ENCODE results near the gene OR1L8.
"Not testable (repeated sequence)": the region's sequence is repeated elsewhere in the genome, so short reads cannot be mapped to it uniquely, and the experiment has no call there.

Gene OR1L8

GRCh38 chr9:122551371-122551770 lies 31.8 kb downstream of the OR1L8 start:
- no peak overlapping the region for H3K9ac ChIP-seq (ENCODE audit: low read length)
- H3K36me3 ChIP-seq (ENCODE audit: control insufficient read depth, insufficient read depth, low read length), result no peaks in the 10 kb centered on the region

GRCh38 chr9:122546196-122546595 lies 37.0 kb downstream of the OR1L8 start:
- Histone ChIP-seq H3K27me3 (ENCODE audit: control insufficient read depth, insufficient read depth, low read length) (no peaks in the 10 kb centered on the region), H3K36me3 (ENCODE audit: control insufficient read depth, insufficient read depth, low read length) (no peaks in the 10 kb centered on the region), H3K27ac (ENCODE audit: low read depth, low read length) (no peak overlapping the region), H3K9ac (ENCODE audit: low read length) (no peak overlapping the region), H3K4me1 (ENCODE audit: control insufficient read depth, insufficient read depth, low read length) (no peaks in the 10 kb centered on the region), H3K4me3 (ENCODE audit: low read length) (no peak overlapping the region)

More at GRCh38 chr9:122551371-122551770, 31.8 kb downstream of the OR1L8 start:
- Histone ChIP-seq H3K4me3 (ENCODE audit: low read length) (no peak overlapping the region), H3K4me1 (ENCODE audit: control insufficient read depth, insufficient read depth, low read length) (no peaks in the 10 kb centered on the region), H3K27ac (ENCODE audit: low read depth, low read length) (no peak overlapping the region), H3K27me3 (ENCODE audit: control insufficient read depth, insufficient read depth, low read length) (no peaks in the 10 kb centered on the region)

GRCh38 chr9:122538757-122539156 lies 44.4 kb downstream of the OR1L8 start:
- no peaks in the 10 kb centered on the region for H3K4me1 ChIP-seq (ENCODE audit: control insufficient read depth, insufficient read depth, low read length)
- no peaks in the 10 kb centered on the region for H3K27me3 ChIP-seq (ENCODE audit: control insufficient read depth, insufficient read depth, low read length)
- no peak overlapping the region for H3K27ac ChIP-seq (ENCODE audit: low read depth, low read length)
- no peak overlapping the region for H3K9ac ChIP-seq (ENCODE audit: low read length)
- H3K36me3 ChIP-seq (ENCODE audit: control insufficient read depth, insufficient read depth, low read length), result no peaks in the 10 kb centered on the region
- no peak overlapping the region for H3K4me3 ChIP-seq (ENCODE audit: low read length)

GRCh38 chr9:122537066-122537465 lies 46.1 kb downstream of the OR1L8 start:
- not testable (repeated sequence) for H3K36me3 ChIP-seq (ENCODE audit: control insufficient read depth, insufficient read depth, low read length); H3K4me1 ChIP-seq (ENCODE audit: control insufficient read depth, insufficient read depth, low read length); H3K4me3 ChIP-seq (ENCODE audit: low read length); H3K27ac ChIP-seq (ENCODE audit: low read depth, low read length); H3K9ac ChIP-seq (ENCODE audit: low read length); H3K27me3 ChIP-seq (ENCODE audit: control insufficient read depth, insufficient read depth, low read length)

GRCh38 chr9:122536134-122536533 lies 47.0 kb downstream of the OR1L8 start:
- no peaks in the 10 kb centered on the region for H3K36me3 ChIP-seq (ENCODE audit: control insufficient read depth, insufficient read depth, low read length)
- no peaks in the 10 kb centered on the region for H3K27me3 ChIP-seq (ENCODE audit: control insufficient read depth, insufficient read depth, low read length)
- no peaks in the 10 kb centered on the region for H3K4me1 ChIP-seq (ENCODE audit: control insufficient read depth, insufficient read depth, low read length)
- H3K27ac ChIP-seq (ENCODE audit: low read depth, low read length), result no peak overlapping the region
- H3K9ac ChIP-seq (ENCODE audit: low read length), result no peak overlapping the region
- H3K4me3 ChIP-seq (ENCODE audit: low read length), result no peak overlapping the region

GRCh38 chr9:122531157-122531556 lies 52.0 kb downstream of the OR1L8 start:
- H3K4me3 ChIP-seq (ENCODE audit: low read length); H3K27ac ChIP-seq (ENCODE audit: low read depth, low read length); H3K27me3 ChIP-seq (ENCODE audit: control insufficient read depth, insufficient read depth, low read length); H3K4me1 ChIP-seq (ENCODE audit: control insufficient read depth, insufficient read depth, low read length); H3K9ac ChIP-seq (ENCODE audit: low read length); H3K36me3 ChIP-seq (ENCODE audit: control insufficient read depth, insufficient read depth, low read length): not testable (repeated sequence)

GRCh38 chr9:122527193-122527592 lies 56.0 kb downstream of the OR1L8 start, which contains the start of gene OR1N1:
OR1N1 (minus strand) TSS chr9:122527293; CDS start chr9:122527293, 0 bp downstream.
- no peaks in the 10 kb centered on the region for H3K27me3 ChIP-seq (ENCODE audit: control insufficient read depth, insufficient read depth, low read length)
- no peak within 1 kb of the TSS for H3K27ac ChIP-seq (ENCODE audit: low read depth, low read length)
- no peaks in the 10 kb centered on the region for H3K4me1 ChIP-seq (ENCODE audit: control insufficient read depth, insufficient read depth, low read length)
- H3K36me3 ChIP-seq (ENCODE audit: control insufficient read depth, insufficient read depth, low read length), result no peaks in the 10 kb centered on the region
- no peak within 1 kb of the TSS for H3K9ac ChIP-seq (ENCODE audit: low read length)
- no peak within 1 kb of the TSS for H3K4me3 ChIP-seq (ENCODE audit: low read length)

- no peaks in the 10 kb centered on the region for H3K36me3 ChIP-seq (ENCODE audit: control insufficient read depth, insufficient read depth, low read length)
- no peak overlapping the region for H3K4me3 ChIP-seq (ENCODE audit: low read length)
- no peak overlapping the region for H3K9ac ChIP-seq (ENCODE audit: low read length)
- H3K27ac ChIP-seq (ENCODE audit: low read depth, low read length), result no peak overlapping the region
- no peaks in the 10 kb centered on the region for H3K27me3 ChIP-seq (ENCODE audit: control insufficient read depth, insufficient read depth, low read length)
- H3K4me1 ChIP-seq (ENCODE audit: control insufficient read depth, insufficient read depth, low read length), result no peaks in the 10 kb centered on the region
These were observed 56.6 kb downstream of the OR1L8 start for GRCh38 chr9:122526602-122527001.

GRCh38 chr9:122519376-122519775 lies 63.8 kb downstream of the OR1L8 start:
- no peak overlapping the region for H3K9ac ChIP-seq (ENCODE audit: low read length)
- no peaks in the 10 kb centered on the region for H3K27me3 ChIP-seq (ENCODE audit: control insufficient read depth, insufficient read depth, low read length)
- no peaks in the 10 kb centered on the region for H3K4me1 ChIP-seq (ENCODE audit: control insufficient read depth, insufficient read depth, low read length)
- H3K27ac ChIP-seq (ENCODE audit: low read depth, low read length), result no peak overlapping the region
- no peaks in the 10 kb centered on the region for H3K36me3 ChIP-seq (ENCODE audit: control insufficient read depth, insufficient read depth, low read length)
- no peak overlapping the region for H3K4me3 ChIP-seq (ENCODE audit: low read length)

GRCh38 chr9:122518841-122519240 lies 64.3 kb downstream of the OR1L8 start, which contains the start of gene OR1J4:
OR1J4 (plus strand) TSS chr9:122519141; CDS start chr9:122519141, 0 bp downstream.
- Histone ChIP-seq H3K4me1 (ENCODE audit: control insufficient read depth, insufficient read depth, low read length) (no peaks in the 10 kb centered on the region), H3K27ac (ENCODE audit: low read depth, low read length) (no peak within 1 kb of the TSS), H3K4me3 (ENCODE audit: low read length) (no peak within 1 kb of the TSS), H3K36me3 (ENCODE audit: control insufficient read depth, insufficient read depth, low read length) (no peaks in the 10 kb centered on the region), H3K9ac (ENCODE audit: low read length) (no peak within 1 kb of the TSS), H3K27me3 (ENCODE audit: control insufficient read depth, insufficient read depth, low read length) (no peaks in the 10 kb centered on the region)

GRCh38 chr9:122518226-122518625 lies 65.0 kb downstream of the OR1L8 start:
- H3K36me3 ChIP-seq (ENCODE audit: control insufficient read depth, insufficient read depth, low read length), result no peaks in the 10 kb centered on the region
- H3K27me3 ChIP-seq (ENCODE audit: control insufficient read depth, insufficient read depth, low read length), result no peaks in the 10 kb centered on the region
- H3K4me3 ChIP-seq (ENCODE audit: low read length), result no peak overlapping the region
- no peaks in the 10 kb centered on the region for H3K4me1 ChIP-seq (ENCODE audit: control insufficient read depth, insufficient read depth, low read length)
- no peak overlapping the region for H3K27ac ChIP-seq (ENCODE audit: low read depth, low read length)
- H3K9ac ChIP-seq (ENCODE audit: low read length), result no peak overlapping the region

All from rectal smooth muscle tissue (tissue), 1 donor.